ENCODE data around the gene CUL1. TPM values are rescaled to one million over a fixed set of nuclear protein-coding genes. Genes with fewer than 3 reads are reported as not detected.

The CUL1 gene
- total RNA-seq, 2 donors from 2014 or later: 47.0 to 60.0 TPM

- Histone ChIP-seq H3K27ac (no peak overlapping the region), H3K9me3 (no peaks in the 10 kb centered on the region), H3K4me3 (no peak overlapping the region), H3K36me3 (no peaks in the 10 kb centered on the region), H3K27me3 (replicated peaks; ENCODE audit: insufficient read depth) (no peaks in the 10 kb centered on the region), H3K4me1 (ENCODE audit: control insufficient read depth in 1 of 2, low read depth in 2 of 2) (no peaks in the 10 kb centered on the region)
- no peak for TF ChIP-seq CTCF (IDR thresholded peaks at IDR 0.05)
- ATAC-seq (ENCODE audit: insufficient number of reproducible peaks, low FRiP score, low read depth): no peak
- no peak for DNase-seq (ENCODE audit: low spot score)
Observed at GRCh38 chr7:148838905-148839304, 140.2 kb downstream of the CUL1 start.

- no peaks in the 10 kb centered on the region for H3K27me3 ChIP-seq (replicated peaks; ENCODE audit: insufficient read depth)
- H3K27ac ChIP-seq: no peak overlapping the region
- DNase-seq (ENCODE audit: low spot score) (no peak), ATAC-seq (ENCODE audit: insufficient number of reproducible peaks, low FRiP score, low read depth) (no peak)
- no peaks in the 10 kb centered on the region for H3K36me3 ChIP-seq
- no peak for TF ChIP-seq CTCF (IDR thresholded peaks at IDR 0.05)
- no peak overlapping the region for H3K4me3 ChIP-seq
- H3K4me1 ChIP-seq (ENCODE audit: control insufficient read depth in 1 of 2, low read depth in 2 of 2): no peaks in the 10 kb centered on the region
- no peaks in the 10 kb centered on the region for H3K9me3 ChIP-seq
Observed at GRCh38 chr7:148847815-148848734, 149.4 kb downstream of the CUL1 start.

GRCh38 chr7:148849393-148850098 is 150.8 kb downstream of the CUL1 start:
- TF ChIP-seq CTCF (IDR thresholded peaks at IDR 0.05): no peak
- DNase-seq (ENCODE audit: low spot score): no peak
- Histone ChIP-seq H3K27ac (no peak overlapping the region), H3K4me3 (no peak overlapping the region), H3K27me3 (replicated peaks; ENCODE audit: insufficient read depth) (no peaks in the 10 kb centered on the region), H3K9me3 (no peaks in the 10 kb centered on the region), H3K36me3 (no peaks in the 10 kb centered on the region), H3K4me1 (ENCODE audit: control insufficient read depth in 1 of 2, low read depth in 2 of 2) (no peaks in the 10 kb centered on the region)
- no peak for ATAC-seq (ENCODE audit: insufficient number of reproducible peaks, low FRiP score, low read depth)

GRCh38 chr7:148850564-148850963 is 151.9 kb downstream of the CUL1 start:
- no peak for DNase-seq (ENCODE audit: low spot score)
- no peak for TF ChIP-seq CTCF (IDR thresholded peaks at IDR 0.05)
- H3K27me3 ChIP-seq (replicated peaks; ENCODE audit: insufficient read depth): no peaks in the 10 kb centered on the region
- H3K4me1 ChIP-seq (ENCODE audit: control insufficient read depth in 1 of 2, low read depth in 2 of 2): no peaks in the 10 kb centered on the region
- H3K4me3 ChIP-seq: no peak overlapping the region
- H3K9me3 ChIP-seq: no peaks in the 10 kb centered on the region
- H3K36me3 ChIP-seq: no peaks in the 10 kb centered on the region
- no peak for ATAC-seq (ENCODE audit: insufficient number of reproducible peaks, low FRiP score, low read depth)
- no peak overlapping the region for H3K27ac ChIP-seq

Other genes with a start within 250 kb of the CUL1 start
- not detected for gene C7orf33, start 108.1 kb upstream of the CUL1 start, total RNA-seq
- gene EZH2, start 185.4 kb downstream of the CUL1 start, total RNA-seq: 1 to 10 TPM in 1 of 2 donors, not detected in 1; 2.4 TPM